NOMO-1 (cell line): ENCODE results near the gene DPP10.

Source experiments
- DNase-seq, 2 experiments: peaks; one replicate each; lab custom pipeline; 2025; ENCODE audit not compliant: unreplicated experiment in 2 of 2; lab: John Stamatoyannopoulos, UW

Gene DPP10

GRCh38 chr2:115196587-115196986, 754.1 kb downstream of the DPP10 start:
- no peak for DNase-seq

DNA sequence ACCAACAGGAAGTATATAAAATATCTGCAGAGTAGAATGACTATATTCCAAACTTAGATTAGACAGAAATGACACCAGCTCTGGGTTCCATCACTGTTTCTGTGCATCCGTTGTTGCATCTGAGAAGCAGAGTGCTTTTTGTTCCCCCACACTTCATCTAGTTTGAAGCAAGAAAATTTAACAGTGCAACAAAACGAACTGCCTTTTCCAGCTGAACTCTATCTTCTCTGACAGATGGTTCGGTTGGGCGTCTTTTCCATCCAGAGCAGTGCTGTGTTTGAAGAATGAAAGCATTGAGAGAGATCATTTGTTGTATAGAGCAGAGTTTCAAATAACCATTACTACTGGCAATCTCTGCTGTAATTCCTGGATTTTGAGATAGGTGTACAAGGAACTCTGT, 757.5 kb downstream of the DPP10 start:
- DNase-seq = no peak

- DNase-seq = no peak
Observed at GRCh38 chr2:115201386-115201785, 758.9 kb downstream of the DPP10 start.

- no peak for DNase-seq
Observed at GRCh38 chr2:115208493-115209164, 766.2 kb downstream of the DPP10 start.

- DNase-seq = no peak
Observed at GRCh38 chr2:115214050-115214449, 771.6 kb downstream of the DPP10 start.

DNA sequence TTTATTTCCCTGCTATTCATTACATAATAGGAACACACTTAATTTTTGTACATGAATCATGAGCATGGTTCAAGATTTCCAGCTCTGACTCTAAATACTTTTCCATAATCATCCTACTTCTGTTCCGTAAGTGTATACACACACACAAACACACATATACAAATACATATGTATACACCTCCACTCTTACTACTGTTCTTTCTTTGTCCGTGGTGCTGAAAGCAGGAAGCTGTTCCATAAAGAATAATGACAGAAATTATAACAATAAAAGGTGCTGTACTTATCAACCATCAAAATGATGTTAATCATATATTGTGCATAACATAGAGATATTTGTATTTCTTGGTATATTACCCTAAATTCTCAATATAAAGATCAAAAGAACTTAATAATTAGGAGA, 776.9 kb downstream of the DPP10 start:
- DNase-seq = no peak

DNA sequence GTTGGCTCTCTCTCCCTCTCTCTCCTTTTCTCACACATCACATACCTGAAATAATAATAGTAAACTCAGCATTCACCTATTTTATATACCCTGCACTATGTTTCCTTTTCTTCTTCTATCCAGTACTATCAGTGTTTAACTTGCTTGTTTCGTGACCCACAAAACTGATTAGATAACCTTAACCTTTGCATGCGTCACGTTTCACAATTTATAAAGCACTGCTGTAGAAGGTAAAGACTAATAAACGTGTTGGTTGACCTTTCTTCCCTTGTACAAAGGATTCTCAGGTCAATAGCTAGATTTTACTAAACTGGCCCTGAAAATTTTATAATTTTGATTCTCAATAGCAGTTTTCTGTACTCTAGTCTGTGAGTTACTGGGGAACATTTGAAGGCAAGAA, 791.7 kb downstream of the DPP10 start:
- no peak for DNase-seq

DNA sequence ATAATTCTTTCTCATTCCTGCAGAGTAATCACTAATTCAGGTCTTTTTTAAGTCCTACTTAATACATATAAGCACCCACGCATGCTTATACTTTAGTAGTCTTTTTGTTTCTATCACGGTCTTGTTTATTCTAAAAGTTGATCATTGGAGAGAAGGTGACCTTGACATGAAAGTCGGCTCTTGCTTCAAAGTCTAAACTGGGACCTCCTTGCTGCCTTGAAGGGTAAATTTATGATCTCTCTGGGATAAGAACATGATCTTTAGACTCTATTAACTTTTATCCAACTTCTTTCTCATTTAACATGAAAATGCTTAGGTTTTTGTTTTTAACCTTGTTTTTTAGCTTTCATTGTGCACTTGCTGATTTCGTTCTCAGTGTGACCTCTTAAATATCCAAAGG, 792.3 kb downstream of the DPP10 start:
- no peak for DNase-seq

- DNase-seq = no peak
Observed at GRCh38 chr2:115248066-115248465, 805.6 kb downstream of the DPP10 start.

DNA sequence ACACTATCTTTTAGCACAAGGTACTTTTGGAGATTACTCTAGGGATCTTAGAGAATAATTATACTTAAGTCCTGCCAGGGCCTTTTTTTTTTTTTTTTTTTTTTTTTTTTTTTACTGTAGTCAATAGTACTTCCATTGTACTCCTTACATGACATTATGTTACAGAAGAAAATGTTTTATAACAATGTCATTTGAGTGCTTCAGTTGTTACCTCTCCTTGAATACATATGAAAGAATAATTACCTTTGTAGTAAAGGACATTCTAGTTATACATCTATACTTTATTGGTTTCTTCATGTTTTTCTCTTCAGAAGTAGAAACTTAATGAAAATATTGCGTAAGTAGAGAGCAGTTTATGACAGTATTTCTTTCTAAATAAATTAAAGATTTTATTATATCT, 834.9 kb downstream of the DPP10 start:
- DNase-seq = no peak

DNA sequence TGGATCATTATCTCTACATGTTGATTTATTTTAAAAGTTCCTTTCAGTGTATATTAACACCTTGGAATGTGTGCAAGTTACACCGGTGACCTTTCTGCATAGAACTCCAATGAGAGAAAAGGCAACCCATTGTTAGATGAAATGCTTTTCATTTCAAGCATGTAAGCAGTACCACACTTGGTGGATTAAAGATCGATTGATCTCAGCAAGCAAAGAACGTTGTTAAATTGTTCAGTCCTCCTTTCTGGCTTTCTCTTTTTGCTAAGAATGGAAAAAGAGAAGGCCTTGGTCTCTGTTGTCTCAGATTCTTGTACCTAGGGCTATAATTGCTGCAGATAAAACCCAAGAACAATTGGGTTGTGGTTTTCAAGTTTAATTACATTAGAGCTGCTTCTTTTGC, 843.0 kb downstream of the DPP10 start:
- DNase-seq = no peak

GRCh38 chr2:115290478-115290877, 848.0 kb downstream of the DPP10 start:
- DNase-seq = no peak

- DNase-seq = no peak
Observed at GRCh38 chr2:115292742-115293141, 850.3 kb downstream of the DPP10 start.

- DNase-seq = no peak
Observed at GRCh38 chr2:115294999-115295398, 852.6 kb downstream of the DPP10 start.

DNA sequence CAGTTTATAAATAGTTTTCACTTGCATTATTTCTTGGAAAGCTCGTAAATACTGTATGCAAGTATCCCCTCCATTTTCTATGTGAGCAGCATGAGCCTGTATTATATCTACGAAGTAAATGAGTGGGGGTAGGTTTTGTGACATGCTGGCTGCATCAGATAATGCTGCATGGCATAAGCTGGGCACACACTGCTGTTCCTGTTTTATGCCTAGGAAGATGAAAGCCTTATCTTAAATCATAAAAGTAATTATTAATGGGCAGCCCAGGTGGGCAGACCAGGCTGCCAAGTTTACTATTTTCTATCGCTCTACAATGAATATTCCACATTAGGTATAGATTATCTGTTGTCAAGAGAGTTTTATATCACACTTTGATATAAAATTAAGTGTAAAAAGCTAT, 854.6 kb downstream of the DPP10 start:
- DNase-seq = no peak

GRCh38 chr2:115299199-115299598, 856.8 kb downstream of the DPP10 start:
- no peak for DNase-seq

GRCh38 chr2:115305712-115306111, 863.3 kb downstream of the DPP10 start:
- no peak for DNase-seq

GRCh38 chr2:115314119-115314518, 871.7 kb downstream of the DPP10 start:
- no peak for DNase-seq

- DNase-seq = no peak
Observed at GRCh38 chr2:115327061-115327460, 884.6 kb downstream of the DPP10 start.

DNA sequence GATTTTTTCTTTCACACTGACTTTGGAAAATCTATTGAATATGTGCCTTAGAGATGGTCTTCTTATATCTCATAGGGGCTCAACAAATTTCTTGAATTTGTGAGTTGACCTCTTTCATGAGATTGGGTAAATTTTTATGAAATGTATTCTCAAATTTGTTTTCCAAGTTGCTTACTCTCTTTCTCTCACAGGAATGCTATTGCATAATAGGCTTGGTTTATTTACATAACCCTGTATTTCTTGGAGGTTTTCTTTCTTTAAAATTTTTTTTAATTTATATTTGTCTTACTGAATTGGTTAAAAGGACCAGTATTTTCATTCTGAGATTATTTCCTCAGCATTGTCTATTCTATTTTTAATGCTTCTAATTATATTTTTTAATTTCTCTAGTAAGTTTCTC, 917.1 kb downstream of the DPP10 start:
- DNase-seq = no peak

GRCh38 chr2:115364093-115364492, 921.7 kb downstream of the DPP10 start:
- DNase-seq = no peak

DNA sequence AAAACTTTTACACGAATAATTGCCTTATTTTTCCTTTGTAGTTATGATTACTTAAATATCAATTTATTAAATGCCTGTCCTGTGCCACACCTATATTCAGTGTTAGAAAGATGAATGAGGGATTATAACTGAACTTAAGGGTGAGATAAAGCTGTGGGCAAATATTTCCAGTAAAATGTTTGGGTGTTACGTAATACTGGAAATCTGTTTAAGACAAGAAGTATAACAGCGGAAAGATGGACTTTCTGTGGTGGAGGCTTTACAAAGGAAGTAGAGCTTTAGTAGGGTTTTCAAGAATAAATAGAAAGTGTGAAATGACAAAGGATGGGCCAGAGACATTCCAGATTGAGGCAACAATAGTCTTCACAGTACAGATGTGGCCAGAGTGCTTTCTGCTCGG, 927.0 kb downstream of the DPP10 start:
- DNase-seq = no peak

- DNase-seq = no peak
Observed at GRCh38 chr2:115374981-115375380, 932.5 kb downstream of the DPP10 start.
